HG03139 (cell line): ENCODE data around the gene ZMAT3.
"Not testable (repeated sequence)": the region's sequence is repeated elsewhere in the genome, so short reads cannot be mapped to it uniquely, and the experiment has no call there.

ENCODE experiments used
- ATAC-seq: cut with Tn5 transposase; IDR thresholded peaks from one replicate; pipeline ENCODE4 v1.9.1; 2021; ENCODE audit not compliant: unreplicated experiment

ZMAT3 gene, protein sequence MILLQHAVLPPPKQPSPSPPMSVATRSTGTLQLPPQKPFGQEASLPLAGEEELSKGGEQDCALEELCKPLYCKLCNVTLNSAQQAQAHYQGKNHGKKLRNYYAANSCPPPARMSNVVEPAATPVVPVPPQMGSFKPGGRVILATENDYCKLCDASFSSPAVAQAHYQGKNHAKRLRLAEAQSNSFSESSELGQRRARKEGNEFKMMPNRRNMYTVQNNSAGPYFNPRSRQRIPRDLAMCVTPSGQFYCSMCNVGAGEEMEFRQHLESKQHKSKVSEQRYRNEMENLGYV

DNA sequence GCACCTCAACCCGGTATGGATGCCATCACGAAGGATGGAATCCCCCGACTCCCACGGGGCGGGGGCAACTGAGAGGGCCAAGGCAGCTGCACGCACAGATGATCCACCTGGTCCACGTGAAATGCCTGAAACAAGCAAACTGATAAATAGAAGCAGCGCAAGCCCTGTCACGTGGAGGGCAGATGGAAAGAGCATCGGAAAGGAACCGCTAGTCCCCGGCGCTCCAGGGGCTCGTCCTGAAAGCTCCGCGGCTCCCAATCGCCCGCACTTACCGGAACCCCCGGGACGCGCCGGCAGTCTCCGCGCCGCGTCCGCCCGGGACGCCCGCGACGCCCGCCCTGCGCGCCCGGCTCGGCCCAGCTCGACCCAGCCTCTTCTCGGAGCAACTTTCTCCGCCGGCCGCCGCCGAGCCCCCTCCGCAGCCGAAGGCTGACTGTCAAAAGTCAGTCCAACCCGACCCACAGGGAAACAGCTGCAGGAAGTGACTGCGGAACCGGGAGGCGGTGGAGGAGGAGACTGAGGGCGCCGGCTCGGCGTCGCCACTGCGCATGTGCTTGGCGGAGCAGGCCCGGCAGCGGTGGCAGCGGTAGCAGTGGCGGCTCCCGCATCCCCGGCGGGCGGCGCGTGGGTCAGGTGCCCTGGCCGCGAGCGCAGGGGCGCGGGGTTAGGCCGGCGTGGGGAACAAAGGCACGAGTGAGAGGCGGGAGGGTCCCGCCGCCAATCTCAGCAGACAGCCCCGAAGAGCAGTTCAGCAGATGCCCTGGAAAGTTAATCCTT lies at the start of gene ZMAT3:
ZMAT3 (minus strand) TSS at position 487 of the 777 bp plus-strand sequence. CDS start 4,057 bp downstream, outside the sequence.
- peak; percentile 71 for ATAC-seq

DNA sequence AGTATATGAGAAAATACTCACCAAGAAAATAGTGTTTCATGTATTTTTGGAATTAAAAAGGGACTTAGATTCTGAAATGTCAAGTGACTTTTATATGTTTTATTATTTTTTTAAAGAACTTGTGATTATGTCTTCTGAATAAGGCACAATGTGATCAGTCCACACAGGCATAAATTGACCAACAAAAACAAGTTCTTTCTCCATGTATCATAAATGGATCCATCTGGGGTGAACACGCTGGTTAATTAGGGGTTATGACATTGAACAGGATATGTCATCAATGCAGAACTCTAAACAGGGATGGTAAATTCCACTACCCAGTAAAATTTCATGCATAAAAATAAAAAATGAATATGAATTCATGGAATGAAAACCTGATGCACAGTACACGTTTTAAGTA lies 45.2 kb upstream of the ZMAT3 start:
- ATAC-seq: no peak

DNA sequence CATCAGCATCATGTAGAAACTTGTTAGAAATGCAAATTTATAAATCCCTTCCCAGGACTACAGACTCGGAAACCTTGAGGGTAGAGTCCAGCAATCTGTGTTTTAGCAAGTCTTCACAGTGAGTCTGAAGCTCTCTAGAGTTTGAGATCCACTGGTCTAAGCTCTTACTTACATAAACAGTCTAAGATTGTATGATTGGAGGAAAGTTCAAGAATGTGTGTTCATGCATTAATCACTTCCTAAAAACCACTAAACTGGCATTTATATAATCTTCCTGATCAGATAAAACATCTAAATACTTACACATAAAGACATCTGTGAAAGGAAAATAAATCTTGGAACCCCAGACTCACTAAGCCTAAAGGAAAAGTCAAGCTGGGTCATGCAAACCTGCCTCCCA lies 43.8 kb upstream of the ZMAT3 start:
- ATAC-seq: not testable (repeated sequence)

DNA sequence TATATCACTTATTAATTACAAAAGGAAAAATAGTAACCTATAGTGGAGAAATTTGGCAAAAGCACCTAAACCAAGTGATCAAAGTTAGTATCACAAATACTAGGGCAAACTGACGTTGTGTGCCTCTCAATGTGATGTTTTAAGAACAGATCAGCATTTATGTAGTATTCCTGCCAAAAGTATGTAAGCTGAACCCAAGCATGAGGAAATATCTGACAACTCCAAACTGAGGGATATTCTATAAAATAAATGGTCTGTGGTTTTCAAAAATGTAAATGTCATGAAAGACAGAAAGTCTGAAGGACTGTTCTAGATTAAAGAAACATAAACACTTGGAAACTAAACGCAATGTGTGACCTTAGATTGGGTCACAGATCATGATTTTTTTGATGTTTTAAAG lies 42.3 kb upstream of the ZMAT3 start:
- ATAC-seq: no peak

DNA sequence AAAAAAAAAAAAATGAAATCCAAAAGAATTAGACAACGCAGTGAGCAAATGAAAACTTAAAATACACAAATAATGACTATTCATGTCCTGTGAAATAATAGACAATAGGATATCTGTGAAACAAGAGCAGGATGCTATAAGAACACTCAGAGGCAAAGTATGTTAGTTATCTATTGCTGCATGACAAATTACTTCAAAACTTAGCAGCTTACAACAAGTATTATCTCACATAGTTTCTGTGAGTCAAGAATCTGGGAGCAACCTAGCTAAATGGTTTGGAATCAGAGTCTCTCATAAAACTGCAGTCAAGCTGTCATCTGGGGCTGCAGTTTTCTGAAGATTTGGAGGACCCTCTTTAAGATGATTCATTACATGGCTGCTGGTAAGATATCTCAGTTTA lies 36.5 kb upstream of the ZMAT3 start:
- no peak for ATAC-seq

DNA sequence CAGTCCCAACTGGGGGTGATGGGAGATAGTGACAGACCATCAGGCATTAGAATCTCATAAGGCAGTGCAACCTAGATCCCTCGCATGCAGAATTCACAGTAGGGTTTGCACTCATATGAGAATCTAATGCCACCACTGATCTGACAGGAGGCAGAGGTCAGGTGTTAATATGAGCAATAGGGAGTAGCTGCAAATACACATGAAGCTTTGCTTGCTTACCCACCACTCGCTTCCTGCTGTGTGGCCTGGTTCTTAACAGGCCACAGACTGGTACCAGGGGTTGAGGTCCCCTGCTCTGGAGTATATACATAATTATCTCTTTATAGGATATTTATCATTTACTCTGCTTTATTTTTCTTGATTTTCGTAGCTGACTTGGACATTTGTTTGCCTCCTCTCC lies 36.0 kb upstream of the ZMAT3 start:
- no peak for ATAC-seq

DNA sequence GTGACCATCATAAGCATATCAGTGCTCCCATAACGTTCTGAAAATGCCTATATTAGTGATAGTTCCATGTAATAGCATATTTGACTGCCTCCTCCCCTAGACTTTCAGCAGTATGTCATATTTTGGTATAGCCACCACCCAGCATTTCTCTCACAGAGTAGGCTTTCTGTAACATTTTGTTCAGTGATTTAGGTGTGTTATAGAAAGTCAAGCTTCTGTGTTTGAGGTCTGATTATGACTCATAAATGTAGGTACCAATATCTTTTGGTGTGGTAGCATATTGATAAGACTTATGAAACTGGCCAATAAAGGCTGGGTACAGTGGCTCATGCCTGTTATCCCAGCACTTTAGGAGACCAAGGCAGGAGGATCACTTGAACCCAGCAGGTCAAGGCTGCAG lies 34.3 kb upstream of the ZMAT3 start:
- ATAC-seq: no peak

DNA sequence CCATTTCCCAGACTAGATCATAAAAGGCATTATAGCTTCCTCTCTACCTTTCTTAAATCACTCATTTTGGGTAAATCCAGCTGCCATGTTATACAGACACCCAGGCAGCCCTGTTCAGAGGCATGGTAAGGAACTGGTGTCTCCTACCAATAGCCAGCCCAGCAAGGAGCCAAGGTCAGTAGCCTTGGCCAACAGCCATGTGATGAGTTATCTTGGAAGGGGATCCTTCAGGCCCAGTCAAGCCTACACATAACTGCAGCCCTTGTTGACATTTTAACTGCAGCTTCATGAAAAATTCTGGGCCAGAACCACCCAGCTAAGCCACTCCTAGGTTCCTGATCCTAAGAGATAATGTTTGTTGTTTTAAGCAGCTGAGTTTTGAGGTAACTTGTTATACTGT lies 29.0 kb upstream of the ZMAT3 start:
- no peak for ATAC-seq

DNA sequence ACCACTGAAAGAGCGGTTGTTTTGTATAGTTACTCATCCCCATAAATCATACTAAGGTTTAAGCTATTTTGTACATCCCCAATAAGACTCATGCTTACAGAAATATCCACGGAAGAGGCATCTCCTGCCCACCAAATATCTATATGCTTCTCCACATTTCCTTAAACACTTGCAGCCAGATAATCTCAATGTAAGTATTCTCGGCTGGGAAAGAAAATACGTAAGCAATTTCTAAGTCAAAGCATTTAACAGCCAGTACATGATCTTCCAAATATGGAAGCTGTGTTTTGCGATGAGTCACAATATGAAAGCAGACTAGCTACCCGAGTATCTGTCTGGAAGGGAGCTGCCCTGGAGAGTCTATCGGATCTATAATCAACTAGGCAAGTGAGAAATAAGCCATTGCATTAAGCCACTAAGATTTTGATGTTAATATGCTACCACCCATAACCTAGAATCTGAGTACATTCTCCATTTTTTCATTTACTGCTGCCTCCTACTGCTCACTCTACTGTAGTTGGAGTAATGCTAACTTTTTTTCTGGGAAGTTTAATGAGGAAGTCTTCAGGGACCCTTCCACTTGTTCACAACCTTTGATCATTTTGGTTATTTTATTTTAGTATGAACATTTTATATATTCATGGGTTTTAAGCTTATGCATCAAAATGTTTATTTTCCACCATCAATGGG lies 26.9 kb upstream of the ZMAT3 start:
- ATAC-seq: no peak

DNA sequence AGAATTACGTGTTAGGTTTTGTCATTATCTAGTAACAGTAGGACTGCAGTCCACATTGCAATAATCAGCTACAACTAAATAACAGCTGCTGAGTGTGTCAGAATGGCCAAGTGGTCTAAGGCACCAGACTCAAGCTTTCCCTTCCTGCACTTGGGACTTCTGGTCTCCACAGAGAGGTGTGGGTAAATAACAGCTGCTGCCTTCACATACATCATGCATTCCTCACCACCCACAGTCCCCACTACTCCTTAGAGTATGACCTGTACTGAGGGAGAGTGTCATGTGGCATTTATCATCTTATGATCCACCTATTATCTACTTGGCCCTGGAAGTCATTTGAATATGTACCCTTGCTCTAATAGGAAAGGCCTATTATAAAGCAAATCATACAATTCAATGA lies 22.2 kb upstream of the ZMAT3 start:
- no peak for ATAC-seq

DNA sequence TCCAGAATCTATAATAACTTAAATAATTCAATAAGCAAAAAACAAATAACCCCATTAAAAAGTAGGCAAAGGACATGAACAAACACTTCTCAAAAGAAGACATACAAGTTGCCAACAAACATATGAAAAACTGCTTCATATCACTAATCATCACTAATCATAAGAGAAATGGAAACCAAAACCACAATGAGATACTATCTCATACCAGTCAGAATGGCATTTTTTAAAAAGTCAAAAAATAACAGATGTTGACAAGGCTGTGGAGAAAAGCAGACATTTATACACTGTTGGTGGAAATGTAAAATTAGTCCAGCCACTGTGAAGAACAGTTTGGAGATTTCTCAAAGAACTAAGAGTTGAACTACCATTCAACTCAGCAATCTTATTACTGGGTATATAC lies 19.5 kb upstream of the ZMAT3 start:
- no peak for ATAC-seq

DNA sequence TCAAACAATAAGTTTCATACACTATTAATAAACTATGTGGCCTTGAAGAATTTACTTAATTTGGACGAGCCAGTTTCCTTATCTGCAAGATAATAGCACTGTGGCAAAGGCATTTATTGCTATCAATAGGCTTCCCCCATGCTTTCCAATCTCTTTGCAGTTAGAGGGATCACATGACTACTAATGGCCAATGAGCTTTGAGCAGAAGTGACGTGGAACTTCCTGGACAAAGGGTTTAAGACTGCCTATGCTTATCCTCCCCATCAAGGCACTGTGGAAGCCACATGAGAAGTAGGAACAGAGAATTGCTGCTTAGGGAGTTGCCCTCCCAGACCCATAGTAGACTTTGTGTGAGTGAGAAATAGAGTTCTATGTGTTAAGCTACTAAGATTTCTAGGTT lies 16.7 kb upstream of the ZMAT3 start:
- ATAC-seq: no peak

DNA sequence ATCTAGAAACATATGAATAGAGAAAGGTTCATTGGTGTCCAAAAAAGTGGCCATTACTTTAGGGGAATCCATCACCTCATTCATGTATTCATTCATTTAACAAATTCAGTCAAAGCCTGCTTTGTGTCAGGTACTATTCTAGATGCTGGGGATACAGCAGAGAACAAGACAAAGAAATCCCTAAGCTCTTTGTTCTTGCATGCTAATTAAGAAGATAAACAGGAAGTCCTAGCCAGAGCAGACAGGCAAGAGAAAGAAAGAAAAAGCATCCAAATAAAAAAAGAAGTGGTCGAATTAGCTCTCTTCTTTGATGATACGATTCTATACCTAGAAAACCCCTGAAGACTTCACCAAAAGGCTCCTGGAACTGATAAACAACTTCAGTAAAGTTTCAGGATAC lies 12.4 kb upstream of the ZMAT3 start:
- ATAC-seq: no peak

DNA sequence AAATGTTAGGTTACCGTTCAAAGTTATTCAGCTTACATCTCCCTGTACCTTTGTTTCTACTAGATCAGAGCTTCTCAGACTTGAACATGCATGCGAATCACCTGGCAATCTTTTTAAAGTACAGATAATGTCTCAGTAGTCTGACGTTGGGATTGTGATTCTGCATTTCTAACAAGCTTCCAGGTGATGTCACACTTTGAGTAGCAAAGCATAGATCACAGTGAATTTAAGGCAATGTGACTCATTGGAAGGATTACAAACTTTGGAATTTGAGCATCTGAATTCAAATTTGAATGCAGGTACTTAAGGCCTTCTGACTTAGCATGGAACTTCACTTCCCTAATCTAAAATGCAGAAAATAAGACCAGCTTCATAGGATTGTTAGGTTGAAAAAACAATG lies 10.8 kb upstream of the ZMAT3 start:
- ATAC-seq: no peak

DNA sequence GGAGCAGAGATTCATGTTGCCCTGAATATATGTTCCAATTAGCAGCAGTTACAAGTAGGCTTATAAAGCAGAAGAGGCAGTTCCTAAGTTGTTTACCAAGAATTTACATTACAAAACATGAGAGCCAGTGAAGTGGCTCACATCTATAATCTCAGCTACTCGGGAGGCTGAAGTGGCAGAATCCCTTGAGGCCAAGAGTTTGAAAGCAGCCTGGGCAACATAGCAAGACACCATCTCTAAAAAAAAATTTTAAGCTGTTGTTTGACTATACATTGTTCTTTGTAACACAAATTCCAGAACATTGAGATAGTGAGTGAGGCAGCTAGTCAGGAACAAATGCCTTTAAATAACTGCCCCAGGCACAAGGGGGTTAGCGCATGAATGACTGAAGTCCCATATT lies 10.3 kb upstream of the ZMAT3 start:
- ATAC-seq: no peak

DNA sequence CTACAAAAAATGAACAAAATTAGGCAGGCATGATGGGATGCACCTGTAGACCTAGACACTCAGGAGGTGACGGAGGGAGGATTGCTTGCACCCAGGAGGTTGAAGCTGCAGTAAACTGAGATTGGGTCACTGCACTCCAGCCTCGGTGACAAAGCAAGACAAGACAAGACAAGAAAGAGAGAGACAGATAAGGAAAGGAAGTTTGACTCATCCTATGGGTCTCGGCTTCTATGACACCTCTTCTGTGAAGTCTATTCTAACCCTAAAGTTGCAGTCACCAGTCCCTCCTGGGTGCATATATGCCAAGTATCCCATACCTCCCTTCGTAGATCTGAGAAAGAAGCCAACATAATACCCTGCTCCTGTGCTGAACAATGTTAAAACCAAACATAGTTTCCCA lies 7.9 kb upstream of the ZMAT3 start:
- ATAC-seq: no peak

DNA sequence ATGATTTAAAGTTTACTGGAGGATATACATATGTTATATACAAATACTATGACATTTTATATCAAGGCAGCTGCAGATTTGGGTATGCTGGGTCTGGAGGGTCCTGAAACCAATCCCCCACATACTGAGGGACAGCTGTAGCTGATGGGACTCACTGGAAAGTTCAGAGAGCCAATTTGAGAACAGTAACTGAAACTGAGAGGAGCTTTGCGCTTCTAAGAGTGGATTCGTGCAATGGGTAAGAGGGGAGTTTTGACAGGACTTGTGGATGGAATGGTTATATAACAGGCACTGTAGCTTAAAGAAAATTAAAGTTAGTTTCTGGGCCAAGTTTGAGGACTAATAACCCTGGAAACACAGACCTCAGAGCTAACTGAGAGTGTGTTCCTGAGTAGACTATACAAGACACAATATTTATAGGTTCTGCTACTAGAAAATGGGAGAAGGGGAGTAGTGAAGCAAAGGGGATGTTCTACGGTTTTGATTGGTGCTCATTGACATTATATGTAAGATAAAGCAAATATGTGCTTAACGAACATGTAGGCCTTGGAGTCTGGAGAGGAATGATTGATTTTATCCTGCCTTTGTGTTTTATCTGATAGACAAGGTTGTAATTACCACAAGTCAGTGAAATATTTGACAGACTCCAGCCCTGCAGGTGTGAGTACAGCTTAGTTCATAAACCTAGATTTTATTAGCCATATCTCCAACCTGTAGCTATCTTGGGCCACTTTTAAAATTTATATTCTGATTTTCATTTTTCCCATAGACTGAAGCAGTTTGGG lies 4.8 kb upstream of the ZMAT3 start:
- no peak for ATAC-seq

DNA sequence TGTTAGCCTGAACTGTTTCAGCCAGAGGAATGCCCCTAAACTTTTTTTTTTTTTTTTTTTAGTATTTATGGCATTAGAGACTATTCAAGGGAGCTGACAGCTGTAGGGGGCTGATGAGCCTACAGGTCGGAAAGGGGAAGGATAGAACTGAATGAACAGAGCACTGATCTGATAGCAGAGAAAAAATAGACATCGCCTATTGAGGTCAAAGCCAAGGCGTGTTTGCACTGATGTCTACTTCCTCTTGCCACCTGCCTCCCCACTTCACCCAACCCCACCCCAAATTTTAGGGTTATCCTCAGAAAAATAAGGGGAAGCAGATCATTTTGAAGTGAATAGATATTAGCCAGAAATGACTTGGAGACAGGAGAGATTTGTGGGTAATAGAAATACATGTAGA lies 3.0 kb upstream of the ZMAT3 start:
- ATAC-seq: no peak

DNA sequence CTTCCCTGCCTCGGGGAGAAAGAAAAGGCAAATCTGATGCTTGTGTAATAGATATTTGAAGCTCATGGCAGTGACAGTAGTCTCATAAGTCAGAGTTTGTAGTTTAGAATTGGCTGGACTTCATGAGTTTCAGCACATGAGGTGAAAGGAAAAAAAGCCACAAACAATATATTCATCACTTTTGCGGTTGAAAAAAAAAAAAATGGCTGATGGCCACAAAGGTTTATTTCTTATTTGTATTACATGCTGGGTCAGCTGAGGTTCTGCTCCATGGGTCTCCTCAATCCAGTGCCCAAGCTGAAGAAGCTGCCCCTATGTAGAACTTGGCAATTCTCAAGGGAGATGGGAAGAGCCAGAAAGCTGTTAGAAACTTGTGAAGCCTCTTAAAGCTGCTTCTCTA lies 2.2 kb upstream of the ZMAT3 start:
- no peak for ATAC-seq

DNA sequence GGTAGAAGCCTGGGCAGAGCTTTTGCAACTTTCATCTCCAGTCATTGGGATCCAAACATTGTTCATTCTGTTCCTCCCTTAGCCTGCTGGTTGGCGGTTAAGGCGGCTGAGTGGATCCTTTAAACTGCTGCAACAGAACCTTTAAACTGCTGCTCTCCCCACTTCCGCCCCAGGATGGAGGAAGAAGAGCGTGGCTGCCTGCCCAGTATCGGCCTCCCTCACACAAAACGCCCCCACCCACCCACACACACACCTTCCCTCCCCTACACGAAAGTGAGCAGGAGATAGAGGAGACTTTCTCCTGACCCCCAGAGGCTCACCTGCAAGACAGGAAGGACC lies 460 bp upstream of the ZMAT3 start:
- ATAC-seq: peak; percentile 33

DNA sequence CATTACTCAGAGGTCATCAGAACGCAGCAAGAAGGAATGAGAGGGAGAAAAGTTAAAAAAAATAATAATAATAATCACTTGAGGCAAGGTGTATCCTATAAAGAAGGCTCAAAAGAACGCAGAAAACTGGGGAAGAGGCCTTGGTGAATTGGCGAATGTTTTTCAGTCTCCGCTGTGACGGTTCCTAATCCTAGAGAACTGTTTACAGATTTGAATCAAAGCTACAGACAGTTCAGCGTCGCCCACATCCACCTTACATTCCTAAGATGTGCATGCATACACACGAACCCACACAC lies 634 bp downstream of the ZMAT3 start:
- ATAC-seq: no peak
